A673 (cell line): ENCODE results near the gene RAB6C. TPM values are rescaled to one million over a fixed set of nuclear protein-coding genes. Genes with fewer than 3 reads are reported as not detected.
A peak's percentile ranks its signal among the peaks of the same experiment; 100 is the strongest.
"Not testable (repeated sequence)": the region's sequence is repeated elsewhere in the genome, so short reads cannot be mapped to it uniquely, and the experiment has no call there.

Experiments used
- BruUV-seq: library from RNA; stranded (reverse); fragments of 400-500 nt; replicated peaks from 2 replicates; lab custom pipeline; 2021; lab: Mats Ljungman, UMichigan
- CTCF ChIA-PET: fragments of 300-600 bp; sonication (Branson Sonifier 250); formaldehyde crosslinking; loops from one replicate; lab custom pipeline; 2022; ENCODE audit warnings: antibody characterized with exemption; lab: Charles Lee
- POLR2A ChIA-PET: fragments of 300-600 bp; sonication (Branson Sonifier 250); formaldehyde crosslinking; loops from one replicate; lab custom pipeline; 2022; ENCODE audit warnings: antibody characterized with exemption; ENCODE audit not compliant: low non-redundant PET; lab: Charles Lee
- DNase-seq: peaks from one replicate; pipeline ENCODE4 v3.0.0-alpha.2; 2015; ENCODE audit warnings: low spot score
- H3K27ac ChIP-seq: fragments of 200-600 bp; sonication (generic); 2 replicates; pipeline ENCODE4 v1.5.1; 2016; ENCODE audit warnings: mixed run types, low read depth, mild to moderate bottlenecking, mixed read lengths, antibody characterized with exemption, low read length; ENCODE audit not compliant: poor library complexity, severe bottlenecking
- H3K27me3 ChIP-seq: fragments of 200-600 bp; sonication (generic); replicated peaks from 2 replicates; pipeline ENCODE4 v1.6.1; 2017; ENCODE audit warnings: mixed run types, low read depth, mild to moderate bottlenecking, mixed read lengths, antibody characterized with exemption, low read length; ENCODE audit not compliant: insufficient read depth, poor library complexity
- H3K36me3 ChIP-seq: fragments of 200-600 bp; sonication (generic); 2 replicates; pipeline ENCODE4 v1.6.1; 2016; ENCODE audit warnings: mixed run types, mild to moderate bottlenecking, mixed read lengths, antibody characterized with exemption, low read length; ENCODE audit not compliant: insufficient read depth, poor library complexity, severe bottlenecking
- H3K4me1 ChIP-seq: fragments of 200-600 bp; sonication (generic); 2 replicates; pipeline ENCODE4 v1.6.1; 2017; ENCODE audit warnings: mixed run types, mild to moderate bottlenecking, mixed read lengths, antibody characterized with exemption, low read length; ENCODE audit not compliant: insufficient read depth, poor library complexity, severe bottlenecking
- H3K4me3 ChIP-seq: fragments of 200-600 bp; sonication (generic); 2 replicates; pipeline ENCODE4 v1.5.1; 2016; ENCODE audit warnings: low read depth, mixed run types, mild to moderate bottlenecking, mixed read lengths, low read length; ENCODE audit not compliant: poor library complexity, severe bottlenecking
- H3K9me3 ChIP-seq: fragments of 200-600 bp; sonication (generic); 2 replicates; pipeline ENCODE4 v1.6.1; 2016; ENCODE audit warnings: mixed run types, low read depth, mild to moderate bottlenecking, mixed read lengths, antibody characterized with exemption, low read length; ENCODE audit not compliant: poor library complexity, severe bottlenecking
- EZH2 ChIP-seq: fragments of 200-600 bp; sonication (generic); IDR thresholded peaks from 2 replicates; pipeline ENCODE4 v1.6.1; 2017; ENCODE audit warnings: borderline replicate concordance, low read depth, mild to moderate bottlenecking, mixed read lengths, antibody characterized with exemption, low read length; ENCODE audit not compliant: poor library complexity, severe bottlenecking
- intact Hi-C: fragments of 100-400 bp; cut with micrococcal nuclease; formaldehyde crosslinking; loops from one replicate; pipeline ENCODE4 v1.10.0; 2022; ENCODE audit not compliant: unreplicated experiment
- total RNA-seq: library from RNA; stranded (reverse); gene quantifications from 2 replicates; pipeline ENCODE4 v1.2.3, GENCODE V29; 2021
- TF ChIP-seq, protein P1 (sequence below): fragments of 300-800, 200-600 bp; sonication (generic); conservative IDR thresholded peaks from 2 replicates; pipeline ENCODE4 v1.5.1; 2017; ENCODE audit warnings: low read depth, mild to moderate bottlenecking, antibody characterized with exemption, low read length, moderate library complexity, mixed read lengths

Gene RAB6C
- total RNA-seq, 1 experiment from 2014 or later = not detected

DNA sequence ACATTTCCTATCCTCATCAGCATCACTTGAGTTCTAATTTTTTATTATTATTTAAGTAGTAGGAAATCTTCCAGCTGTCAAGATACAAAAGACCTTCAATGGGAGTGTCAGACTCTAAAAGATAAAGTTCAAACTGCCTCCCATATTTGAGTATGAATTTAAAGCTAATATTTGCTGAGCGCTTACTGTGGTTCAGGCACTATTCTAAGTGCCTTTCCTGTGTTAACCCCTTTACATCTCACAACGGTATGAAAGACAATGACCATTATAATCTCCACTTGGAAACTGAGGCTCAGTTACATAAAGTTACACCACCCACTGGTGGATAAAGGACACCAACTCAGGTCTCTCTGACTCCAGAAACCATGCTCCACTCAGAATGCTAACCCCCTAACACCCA is 39.9 kb downstream of the RAB6C start:
- DNase-seq = no peak
- H3K27me3 ChIP-seq = peaks cover 13% of the 10 kb centered on the region
- no peaks in the 10 kb centered on the region for H3K4me1 ChIP-seq
- no peaks in the 10 kb centered on the region for H3K9me3 ChIP-seq
- no TSS peak for BruUV-seq
- intact Hi-C loops = no loop called here
- ChIA-PET CTCF (no interaction called here), POLR2A (no interaction called here)
- no peak overlapping the region for H3K27ac ChIP-seq
- TF ChIP-seq EZH2 = no peak
- TF ChIP-seq, protein P1, sequence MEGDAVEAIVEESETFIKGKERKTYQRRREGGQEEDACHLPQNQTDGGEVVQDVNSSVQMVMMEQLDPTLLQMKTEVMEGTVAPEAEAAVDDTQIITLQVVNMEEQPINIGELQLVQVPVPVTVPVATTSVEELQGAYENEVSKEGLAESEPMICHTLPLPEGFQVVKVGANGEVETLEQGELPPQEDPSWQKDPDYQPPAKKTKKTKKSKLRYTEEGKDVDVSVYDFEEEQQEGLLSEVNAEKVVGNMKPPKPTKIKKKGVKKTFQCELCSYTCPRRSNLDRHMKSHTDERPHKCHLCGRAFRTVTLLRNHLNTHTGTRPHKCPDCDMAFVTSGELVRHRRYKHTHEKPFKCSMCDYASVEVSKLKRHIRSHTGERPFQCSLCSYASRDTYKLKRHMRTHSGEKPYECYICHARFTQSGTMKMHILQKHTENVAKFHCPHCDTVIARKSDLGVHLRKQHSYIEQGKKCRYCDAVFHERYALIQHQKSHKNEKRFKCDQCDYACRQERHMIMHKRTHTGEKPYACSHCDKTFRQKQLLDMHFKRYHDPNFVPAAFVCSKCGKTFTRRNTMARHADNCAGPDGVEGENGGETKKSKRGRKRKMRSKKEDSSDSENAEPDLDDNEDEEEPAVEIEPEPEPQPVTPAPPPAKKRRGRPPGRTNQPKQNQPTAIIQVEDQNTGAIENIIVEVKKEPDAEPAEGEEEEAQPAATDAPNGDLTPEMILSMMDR = no peak
- H3K36me3 ChIP-seq = no peaks in the 10 kb centered on the region
- no peak overlapping the region for H3K4me3 ChIP-seq

DNA sequence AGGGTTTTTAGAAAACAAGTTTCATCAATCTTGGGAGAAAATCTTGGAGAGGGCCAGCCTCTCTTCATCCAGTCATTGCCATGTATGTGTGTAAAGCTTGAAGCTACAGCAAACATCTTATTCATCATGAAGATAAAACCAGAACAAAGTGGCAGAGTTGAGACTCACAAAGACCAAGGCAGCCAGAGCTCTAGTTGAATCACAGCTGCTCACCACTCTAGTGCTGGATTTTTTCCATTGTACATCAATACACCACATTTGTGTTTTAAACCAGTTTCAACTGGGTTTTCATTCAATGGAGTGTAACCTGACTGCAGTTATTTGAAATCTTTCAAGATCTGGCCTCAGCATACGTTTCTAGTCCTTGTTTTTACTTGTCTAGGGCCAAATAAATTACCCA is 40.6 kb downstream of the RAB6C start:
- H3K27ac ChIP-seq, H3K4me1 ChIP-seq, BruUV-seq, CTCF ChIA-PET, H3K9me3 ChIP-seq, intact Hi-C loops, POLR2A ChIA-PET, H3K4me3 ChIP-seq, H3K36me3 ChIP-seq, DNase-seq: not testable (repeated sequence)
- peaks cover 13% of the 10 kb centered on the region for H3K27me3 ChIP-seq

GRCh38 chr2:130025931-130026330 is 46.5 kb downstream of the RAB6C start:
- H3K4me3 ChIP-seq, H3K9me3 ChIP-seq, CTCF ChIA-PET, POLR2A ChIA-PET, H3K27ac ChIP-seq, intact Hi-C loops, H3K4me1 ChIP-seq, H3K36me3 ChIP-seq, BruUV-seq: not testable (repeated sequence)
- DNase-seq = peak; percentile 8
- H3K27me3 ChIP-seq = peaks cover 13% of the 10 kb centered on the region

Other genes with a start within 250 kb of the RAB6C start
- gene POTEF, start 149.6 kb downstream of the RAB6C start, total RNA-seq = not detected in 2 replicates
- 3.8 and 6.3 TPM in 2 replicates for gene CCDC74B, start 165.4 kb downstream of the RAB6C start, total RNA-seq
- gene SMPD4, start 201.9 kb downstream of the RAB6C start, total RNA-seq = 105 and 108 TPM in 2 replicates
- 341 and 379 TPM in 2 replicates for gene MZT2B, start 202.6 kb downstream of the RAB6C start, total RNA-seq
- not detected in 2 replicates for gene TUBA3E, start 218.8 kb downstream of the RAB6C start, total RNA-seq